Left lung (tissue), 10 donors: Measurements from ENCODE around the gene TPH2. TPM values are rescaled to one million over a fixed set of nuclear protein-coding genes. Genes with fewer than 3 reads are reported as not detected.

Experiments
- ATAC-seq: fragments of 200-7000 bp; cut with Tn5 transposase; one replicate; pipeline ENCODE4 v1.9.1; 2020; ENCODE audit warnings: moderate library complexity
- DNase-seq, 4 donors: peaks; one replicate each; pipeline ENCODE4 v3.0.0-alpha.2; 2013 to 2020
- H3K27ac ChIP-seq, 2 donors: fragments of 200-600 bp; sonication (generic) in 1 of 2; one replicate each; pipeline versions ENCODE4 v1.5.0 to v1.8.0; 2020 to 2021
- H3K27me3 ChIP-seq, 2 donors: fragments of 200-600 bp; sonication (generic) in 1 of 2; one replicate each; pipeline versions ENCODE4 v1.5.0 to v1.8.0; 2020 to 2021
- H3K36me3 ChIP-seq, 2 donors: fragments of 200-600 bp; sonication (generic) in 1 of 2; one replicate each; pipeline versions ENCODE4 v1.5.0 to v1.8.0; 2020 to 2021
- H3K4me1 ChIP-seq, 2 donors: fragments of 200-600 bp; one replicate each; pipeline ENCODE4 v1.8.0; 2021
- H3K4me3 ChIP-seq, 2 donors: fragments of 200-600 bp; sonication (generic) in 1 of 2; one replicate each; pipeline versions ENCODE4 v1.5.0 to v1.8.0; 2020 to 2021; ENCODE audit warnings: mild to moderate bottlenecking in 1 of 2
- H3K9me3 ChIP-seq, 2 donors: fragments of 200-600 bp; sonication (generic) in 1 of 2; one replicate each; pipeline versions ENCODE4 v1.5.0 to v1.8.0; 2020 to 2021
- intact Hi-C, 2 donors: fragments of 100-400 bp; cut with DNase I; formaldehyde crosslinking; loops; one replicate each; pipeline versions ENCODE4 v1.11.2 to v1.14.2; 2022
- polyA plus RNA-seq, 6 donors: library from polyadenylated mRNA; unstranded; fragments of 120-200 nt; gene quantifications; one replicate each; pipeline ENCODE4 v1.2.1, GENCODE V29; 2013; ENCODE audit not compliant: insufficient read length in 6 of 6
- total RNA-seq, 2 donors: library from RNA; stranded (reverse); fragmentation: NEBNext Ultra II Directional; extraction: Animal tissue kit (Norgen Biotek cat#: 25700); gene quantifications; one replicate each; pipeline ENCODE4 v1.2.1, GENCODE V29; 2021
- TF ChIP-seq, protein P1 (sequence below), 2 donors: fragments of 200-600 bp; sonication (generic) in 1 of 2; IDR thresholded peaks; one replicate each; pipeline versions ENCODE4 v1.5.0 to v1.8.0; 2021; ENCODE audit warnings: antibody characterized with exemption in 2 of 2
- donor health status: DM: no; HTN: yes; CAD: no.
- donor health status: DM: no; HTN: no; CAD: no.

TPH2 gene
- total and polyA plus RNA-seq, 8 donors: 0.10 to 0.52 (median 0.25) TPM; not detected in 1

DNA sequence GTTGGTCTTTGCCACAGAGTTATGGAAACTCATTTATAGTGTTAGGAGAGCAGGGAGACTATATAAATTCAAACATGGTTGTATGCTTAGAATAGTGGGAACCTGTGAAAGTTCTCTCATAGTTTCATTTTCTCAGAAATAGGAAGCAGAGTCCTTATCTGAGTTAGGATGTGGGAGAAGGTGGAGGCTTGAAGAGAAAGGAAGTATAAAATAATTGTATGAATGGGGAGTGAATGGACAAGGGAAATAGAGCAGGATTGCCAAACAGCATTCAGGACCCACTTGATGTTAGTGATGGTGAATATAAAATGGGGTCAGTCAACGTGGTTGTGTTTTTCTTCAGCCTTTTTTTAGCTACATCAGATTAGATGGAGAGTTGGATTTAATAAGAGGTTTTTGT, 34.0 kb upstream of the TPH2 start:
- Histone ChIP-seq H3K4me3 (no peak overlapping the region), H3K27ac (peak overlapping the region in 1 of 2 donors; percentile 55), H3K36me3 (peaks cover 0 to 63% of the 10 kb centered on the region in 2 donors), H3K27me3 (no peaks in the 10 kb centered on the region), H3K9me3 (peaks cover 0 to 2% of the 10 kb centered on the region in 2 donors), H3K4me1 (no peaks in the 10 kb centered on the region)
- ATAC-seq (no peak), DNase-seq (no peak)
- intact Hi-C loops: no loop called here
- TF ChIP-seq, protein P1, sequence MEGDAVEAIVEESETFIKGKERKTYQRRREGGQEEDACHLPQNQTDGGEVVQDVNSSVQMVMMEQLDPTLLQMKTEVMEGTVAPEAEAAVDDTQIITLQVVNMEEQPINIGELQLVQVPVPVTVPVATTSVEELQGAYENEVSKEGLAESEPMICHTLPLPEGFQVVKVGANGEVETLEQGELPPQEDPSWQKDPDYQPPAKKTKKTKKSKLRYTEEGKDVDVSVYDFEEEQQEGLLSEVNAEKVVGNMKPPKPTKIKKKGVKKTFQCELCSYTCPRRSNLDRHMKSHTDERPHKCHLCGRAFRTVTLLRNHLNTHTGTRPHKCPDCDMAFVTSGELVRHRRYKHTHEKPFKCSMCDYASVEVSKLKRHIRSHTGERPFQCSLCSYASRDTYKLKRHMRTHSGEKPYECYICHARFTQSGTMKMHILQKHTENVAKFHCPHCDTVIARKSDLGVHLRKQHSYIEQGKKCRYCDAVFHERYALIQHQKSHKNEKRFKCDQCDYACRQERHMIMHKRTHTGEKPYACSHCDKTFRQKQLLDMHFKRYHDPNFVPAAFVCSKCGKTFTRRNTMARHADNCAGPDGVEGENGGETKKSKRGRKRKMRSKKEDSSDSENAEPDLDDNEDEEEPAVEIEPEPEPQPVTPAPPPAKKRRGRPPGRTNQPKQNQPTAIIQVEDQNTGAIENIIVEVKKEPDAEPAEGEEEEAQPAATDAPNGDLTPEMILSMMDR (IDR thresholded peaks at IDR 0.05): no peak

DNA sequence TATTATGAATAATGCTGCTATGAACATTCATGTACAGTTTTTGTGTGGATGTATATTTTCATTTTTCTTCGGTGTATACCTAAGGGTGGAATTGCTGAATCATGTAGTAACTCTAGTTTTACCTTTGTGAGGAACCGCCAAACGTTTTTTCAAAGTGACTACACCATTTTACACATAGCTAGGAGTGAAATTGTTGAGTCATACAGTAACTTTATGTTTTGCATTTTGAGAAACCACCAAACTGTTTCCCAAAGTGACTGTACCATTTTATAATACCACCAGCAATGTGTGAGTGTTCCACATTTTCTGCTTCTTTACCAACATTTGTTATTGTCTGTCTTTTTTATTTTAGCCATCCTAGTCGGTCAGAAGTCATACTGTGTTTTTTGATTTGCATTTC, 3.1 kb upstream of the TPH2 start:
- Histone ChIP-seq H3K36me3 (no peaks in the 10 kb centered on the region), H3K4me1 (no peaks in the 10 kb centered on the region), H3K27me3 (peaks cover 9 to 38% of the 10 kb centered on the region in 2 donors), H3K4me3 (no peak overlapping the region), H3K9me3 (no peaks in the 10 kb centered on the region), H3K27ac (no peak overlapping the region)
- intact Hi-C loops: no loop called here
- no peak for ATAC-seq
- DNase-seq: no peak
- TF ChIP-seq, protein P1 (IDR thresholded peaks at IDR 0.05): no peak

DNA sequence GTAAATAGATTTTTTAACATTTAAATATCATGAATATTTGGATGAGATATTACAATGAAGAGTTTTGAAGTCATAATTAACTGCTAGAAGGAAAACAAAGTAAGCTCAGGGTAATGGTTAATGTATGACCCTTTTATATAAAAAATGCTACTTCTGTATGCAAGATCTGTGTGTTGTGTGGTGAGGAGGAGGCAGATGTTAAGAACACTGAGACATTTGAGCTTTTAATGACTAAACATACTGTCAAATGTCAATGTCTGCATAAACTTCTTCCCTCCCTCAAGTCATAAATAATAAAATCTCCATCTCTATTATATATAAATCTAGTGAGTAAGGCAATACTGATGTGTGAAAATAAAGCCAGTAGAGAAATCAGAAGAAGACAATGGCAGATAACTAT, 1.4 kb downstream of the TPH2 start:
- peaks cover 11 to 53% of the 10 kb centered on the region in 2 donors for H3K27me3 ChIP-seq
- H3K36me3 ChIP-seq: no peaks in the 10 kb centered on the region
- DNase-seq (no peak), ATAC-seq (no peak)
- intact Hi-C loops: no loop called here
- H3K27ac ChIP-seq: no peak overlapping the region
- H3K4me1 ChIP-seq: no peaks in the 10 kb centered on the region
- TF ChIP-seq, protein P1 (IDR thresholded peaks at IDR 0.05): no peak
- no peak overlapping the region for H3K4me3 ChIP-seq
- no peaks in the 10 kb centered on the region for H3K9me3 ChIP-seq

DNA sequence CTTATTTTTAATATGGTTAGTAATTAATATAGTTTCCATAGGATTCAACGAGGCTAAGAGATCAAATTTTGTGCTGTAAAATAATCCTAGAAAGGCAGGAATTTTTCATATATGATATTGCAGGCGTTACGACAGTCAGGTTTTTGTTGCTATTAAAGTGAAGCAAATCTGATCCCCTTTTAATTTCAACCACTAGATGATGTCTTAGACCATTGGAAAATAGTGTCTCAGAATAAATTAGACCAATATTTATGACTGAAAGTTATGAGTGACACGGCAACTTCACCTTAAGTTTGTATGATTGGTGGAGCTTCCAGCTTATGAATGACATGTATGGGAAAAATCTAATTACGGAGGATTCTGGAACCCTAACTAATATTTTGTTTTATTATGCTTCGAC, 2.5 kb downstream of the TPH2 start:
- H3K27me3 ChIP-seq: peaks cover 11 to 53% of the 10 kb centered on the region in 2 donors
- intact Hi-C loops: no loop called here
- TF ChIP-seq, protein P1 (IDR thresholded peaks at IDR 0.05): no peak
- no peaks in the 10 kb centered on the region for H3K4me1 ChIP-seq
- no peak for ATAC-seq
- H3K36me3 ChIP-seq: no peaks in the 10 kb centered on the region
- no peak overlapping the region for H3K4me3 ChIP-seq
- DNase-seq: no peak
- H3K27ac ChIP-seq: no peak overlapping the region
- H3K9me3 ChIP-seq: no peaks in the 10 kb centered on the region

DNA sequence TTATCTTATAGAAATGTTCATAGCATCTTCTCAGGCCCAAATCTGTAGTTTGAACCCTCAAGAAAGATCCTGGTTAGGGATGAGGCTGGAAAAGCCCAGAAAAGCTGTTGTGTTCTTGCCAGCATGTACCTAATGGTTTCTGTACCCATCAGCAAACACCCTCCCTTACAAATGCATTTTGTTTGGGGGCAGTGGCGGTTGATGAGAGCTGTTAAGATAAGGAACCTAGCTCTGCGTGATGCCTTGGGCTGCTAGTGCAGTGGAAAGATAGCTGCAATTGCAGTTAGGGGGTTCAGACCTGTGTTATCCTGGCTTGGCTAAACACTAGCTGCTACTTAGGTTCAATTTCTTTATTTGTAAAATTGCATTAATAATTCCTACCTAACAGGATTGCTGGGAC, 3.6 kb downstream of the TPH2 start:
- Histone ChIP-seq H3K4me1 (no peaks in the 10 kb centered on the region), H3K4me3 (no peak overlapping the region), H3K27me3 (peaks cover 11 to 52% of the 10 kb centered on the region in 2 donors), H3K9me3 (no peaks in the 10 kb centered on the region), H3K36me3 (no peaks in the 10 kb centered on the region), H3K27ac (no peak overlapping the region)
- intact Hi-C loops: no loop called here
- no peak for ATAC-seq
- TF ChIP-seq, protein P1 (IDR thresholded peaks at IDR 0.05): no peak
- no peak for DNase-seq
